Stimulated activated CD8-positive, alpha-beta memory T cell treated with anti-CD3 and anti-CD28 coated beads, Interleukin-4, amount 100 ng/mL, for 48 hours (primary cell): ENCODE results near the gene LRRC3.
"Not testable (repeated sequence)": the region's sequence is repeated elsewhere in the genome, so short reads cannot be mapped to it uniquely, and the experiment has no call there.

Source experiments
- DNase-seq: peaks from one replicate; pipeline ENCODE4 v3.0.0-alpha.2; 2020

LRRC3 gene, protein sequence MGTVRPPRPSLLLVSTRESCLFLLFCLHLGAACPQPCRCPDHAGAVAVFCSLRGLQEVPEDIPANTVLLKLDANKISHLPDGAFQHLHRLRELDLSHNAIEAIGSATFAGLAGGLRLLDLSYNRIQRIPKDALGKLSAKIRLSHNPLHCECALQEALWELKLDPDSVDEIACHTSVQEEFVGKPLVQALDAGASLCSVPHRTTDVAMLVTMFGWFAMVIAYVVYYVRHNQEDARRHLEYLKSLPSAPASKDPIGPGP

DNA sequence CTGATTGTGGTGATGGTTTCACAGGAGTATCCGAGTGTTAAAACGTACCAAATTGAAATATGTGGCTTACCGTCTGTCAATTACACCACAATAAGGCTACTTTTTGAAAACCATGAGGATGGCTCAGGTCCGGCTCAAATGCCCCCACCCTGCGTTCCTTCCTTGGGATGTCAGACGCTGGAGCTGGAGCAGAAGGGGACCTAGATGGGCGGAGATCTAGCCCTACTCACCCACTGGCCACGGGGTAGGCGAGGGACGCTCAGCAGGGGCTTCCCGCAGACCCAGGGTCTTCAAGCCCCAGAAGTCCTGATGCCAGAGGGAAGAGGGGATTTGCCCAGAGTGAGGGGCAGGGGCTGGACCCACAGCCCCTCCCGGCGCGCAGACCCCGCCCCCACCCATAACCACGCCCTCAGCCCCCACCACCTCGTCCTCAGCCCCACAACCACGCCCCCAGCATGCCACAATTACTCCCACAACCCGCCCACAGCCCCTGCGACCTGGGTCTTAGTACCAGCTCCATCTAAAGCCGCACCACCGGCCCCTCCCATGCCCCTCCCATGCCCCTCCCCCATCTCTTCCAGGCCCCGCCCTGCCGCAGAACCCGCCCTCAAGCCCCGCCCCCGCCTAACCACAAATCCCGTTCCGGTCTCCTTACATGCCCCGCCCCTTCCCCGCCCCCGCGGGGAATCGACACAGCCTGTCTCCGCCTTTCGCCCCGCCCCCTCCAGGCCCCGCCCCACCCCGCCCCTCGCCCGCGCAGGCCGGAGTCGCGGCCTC lies at the start of gene LRRC3:
Gene LRRC3 (plus strand): TSS at position 764 of the 777 bp plus-strand sequence. CDS start 1,135 bp downstream, outside the sequence.
- peak; percentile 86 for DNase-seq

DNA sequence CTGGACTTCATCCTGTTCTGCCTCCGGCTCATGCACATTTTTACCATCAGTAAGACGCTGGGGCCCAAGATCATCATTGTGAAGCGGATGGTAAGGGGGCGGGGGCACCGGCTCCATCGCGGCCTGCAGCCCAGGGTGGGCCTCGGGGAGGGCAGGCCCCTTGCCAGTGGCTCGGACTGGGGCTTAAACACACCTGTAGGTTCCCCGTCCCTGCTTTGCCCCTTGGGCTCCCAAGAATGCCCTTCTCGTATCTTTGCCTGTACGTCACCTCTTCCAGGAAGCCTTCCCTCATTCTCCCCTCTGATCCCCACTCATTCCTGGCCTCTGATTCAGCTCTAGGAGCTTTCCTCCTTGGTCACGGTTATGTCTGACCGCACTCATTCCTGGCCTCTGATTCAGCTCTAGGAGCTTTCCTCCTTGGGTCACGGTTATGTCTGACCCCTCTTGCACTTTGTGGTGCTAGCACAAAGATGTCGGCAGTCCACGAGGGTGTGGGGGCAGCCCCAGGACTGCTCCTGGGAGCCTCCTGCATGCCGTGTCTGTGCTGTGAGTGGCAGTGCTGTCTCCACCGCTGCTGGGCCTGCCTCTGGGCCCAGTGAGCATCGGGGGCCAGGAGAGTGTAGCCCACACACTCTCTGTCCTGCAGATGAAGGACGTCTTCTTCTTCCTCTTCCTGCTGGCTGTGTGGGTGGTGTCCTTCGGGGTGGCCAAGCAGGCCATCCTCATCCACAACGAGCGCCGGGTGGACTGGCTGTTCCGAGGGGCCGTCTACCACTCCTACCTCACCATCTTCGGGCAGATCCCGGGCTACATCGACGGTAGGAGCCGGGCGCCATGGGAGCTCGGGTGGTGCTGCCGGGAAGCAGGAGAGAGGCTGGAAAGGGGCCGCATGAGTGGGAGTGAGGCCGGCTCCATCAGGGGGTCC lies 49.1 kb upstream of the LRRC3 start:
- no peak for DNase-seq

DNA sequence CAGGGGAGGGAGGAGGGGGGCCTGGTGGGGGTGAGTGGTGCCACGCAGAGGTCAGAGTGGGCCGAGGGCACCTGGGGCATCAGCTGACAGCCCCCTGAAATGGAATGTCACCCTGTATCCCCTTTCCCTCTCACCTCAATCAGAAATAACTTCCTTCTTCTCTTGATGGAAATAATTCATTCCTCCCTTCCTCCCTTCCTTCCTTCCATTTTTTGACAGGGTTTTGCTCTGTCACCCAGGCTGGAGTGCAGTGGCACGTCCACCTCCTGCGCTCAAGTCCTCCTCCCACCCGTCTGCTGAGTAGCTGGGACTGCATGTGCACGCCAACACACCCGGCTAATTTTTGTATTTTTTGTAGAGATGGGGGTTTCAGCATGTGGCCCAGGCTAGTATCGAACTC lies 48.4 kb upstream of the LRRC3 start:
- no peak for DNase-seq

DNA sequence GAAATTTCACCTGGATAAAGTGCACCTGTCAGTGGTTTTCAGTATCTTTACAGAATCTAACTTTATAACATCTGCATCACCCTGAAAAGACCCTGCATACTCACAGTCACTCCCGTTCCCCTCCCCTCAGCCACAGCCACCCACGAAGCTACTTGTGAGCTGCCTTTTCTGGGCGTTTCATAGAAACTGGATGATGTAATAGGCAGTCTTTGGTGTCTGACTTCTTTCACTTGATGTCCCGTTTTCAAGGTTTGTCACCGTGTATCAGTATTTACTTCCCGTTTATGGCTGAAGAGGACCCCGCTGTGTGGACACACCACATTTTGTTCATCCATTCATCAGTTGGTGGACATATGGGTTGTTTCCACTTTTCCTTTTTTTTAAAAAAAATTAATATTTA lies 47.8 kb upstream of the LRRC3 start:
- DNase-seq, result peak; percentile 56

DNA sequence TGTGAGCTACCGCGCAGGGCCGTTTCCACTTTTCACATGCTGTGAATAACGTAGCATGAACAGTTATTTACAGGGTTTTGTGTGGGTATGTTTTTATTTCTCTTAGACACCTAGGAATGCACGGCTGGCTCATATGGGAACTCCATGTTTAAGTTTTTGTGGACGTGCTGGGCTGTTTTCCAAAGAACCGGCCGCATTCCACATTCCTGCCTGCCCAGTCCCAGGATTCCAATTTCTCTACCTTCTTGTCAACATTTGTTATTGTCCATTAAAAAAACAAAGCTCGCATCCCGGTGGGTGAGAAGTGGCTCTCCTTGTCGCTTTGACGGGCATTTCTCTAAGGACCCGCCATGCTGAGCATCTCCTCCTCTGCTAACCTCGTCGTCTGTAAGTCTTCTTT lies 47.1 kb upstream of the LRRC3 start:
- DNase-seq, result no peak

DNA sequence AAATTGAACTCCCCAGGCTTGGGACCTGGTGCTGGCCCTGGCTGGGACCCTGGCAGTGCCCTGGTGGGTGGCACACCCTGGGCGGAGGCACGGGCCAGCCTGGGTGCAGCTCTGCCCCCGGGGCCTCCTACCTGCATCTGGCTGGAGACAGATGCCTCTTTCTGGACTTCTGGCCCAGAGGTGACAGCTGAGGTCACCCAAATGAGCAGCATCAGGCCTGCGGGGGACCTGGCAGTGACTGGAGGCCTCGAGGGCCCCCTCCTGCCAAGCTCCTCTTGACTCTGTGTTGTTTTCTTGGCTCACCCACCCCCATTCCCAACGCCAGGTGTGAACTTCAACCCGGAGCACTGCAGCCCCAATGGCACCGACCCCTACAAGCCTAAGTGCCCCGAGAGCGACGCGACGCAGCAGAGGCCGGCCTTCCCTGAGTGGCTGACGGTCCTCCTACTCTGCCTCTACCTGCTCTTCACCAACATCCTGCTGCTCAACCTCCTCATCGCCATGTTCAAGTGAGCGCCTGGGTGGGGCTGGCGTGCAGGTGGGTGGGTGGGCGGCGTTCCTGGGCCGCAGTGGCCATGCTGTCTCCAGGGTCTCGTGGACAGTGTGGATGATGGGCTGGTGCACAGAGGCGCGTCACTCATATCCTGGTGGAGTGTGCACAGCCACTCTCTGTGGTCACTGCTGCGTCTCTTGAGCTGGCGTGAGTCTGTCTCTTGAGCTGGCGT lies 41.6 kb upstream of the LRRC3 start:
- no peak for DNase-seq

DNA sequence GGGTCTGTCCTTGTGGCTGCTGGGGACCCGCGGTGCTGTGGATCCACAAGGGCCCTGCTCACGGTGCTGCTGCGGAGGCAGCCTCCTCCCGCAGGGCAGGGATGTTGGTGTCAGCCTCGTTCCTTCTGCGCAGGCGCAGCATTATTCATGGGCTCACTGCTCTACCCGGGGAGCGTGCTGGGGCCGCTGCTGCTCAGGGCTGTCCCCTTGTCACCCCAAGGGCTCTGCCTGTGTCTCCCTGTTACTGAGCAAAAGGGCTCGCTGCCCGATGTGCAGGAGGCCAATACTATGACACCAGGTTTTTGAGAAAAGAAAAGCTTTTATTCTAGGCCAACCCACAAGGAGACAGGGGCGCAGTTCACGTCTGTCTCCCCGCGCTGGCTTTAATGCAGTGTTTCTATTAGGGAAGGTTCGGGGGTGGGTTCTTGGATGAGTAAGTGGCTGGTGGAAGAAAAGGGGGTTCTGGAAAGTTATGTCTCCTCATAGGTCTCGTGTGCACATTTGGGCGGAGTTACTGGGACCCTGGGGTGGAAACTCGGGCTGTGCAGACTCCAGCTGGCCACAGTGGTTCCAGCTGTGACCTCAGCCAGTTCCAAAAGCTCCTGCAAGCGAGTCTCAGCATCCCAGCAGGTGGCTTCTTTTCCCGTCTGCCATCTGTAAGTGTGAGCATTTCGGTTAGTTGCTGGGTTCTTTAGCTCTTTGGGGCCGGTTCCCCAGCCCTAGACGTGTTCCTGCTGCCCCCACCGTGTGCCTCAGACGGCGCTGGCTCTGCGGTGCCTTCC lies 40.8 kb upstream of the LRRC3 start:
- no peak for DNase-seq

DNA sequence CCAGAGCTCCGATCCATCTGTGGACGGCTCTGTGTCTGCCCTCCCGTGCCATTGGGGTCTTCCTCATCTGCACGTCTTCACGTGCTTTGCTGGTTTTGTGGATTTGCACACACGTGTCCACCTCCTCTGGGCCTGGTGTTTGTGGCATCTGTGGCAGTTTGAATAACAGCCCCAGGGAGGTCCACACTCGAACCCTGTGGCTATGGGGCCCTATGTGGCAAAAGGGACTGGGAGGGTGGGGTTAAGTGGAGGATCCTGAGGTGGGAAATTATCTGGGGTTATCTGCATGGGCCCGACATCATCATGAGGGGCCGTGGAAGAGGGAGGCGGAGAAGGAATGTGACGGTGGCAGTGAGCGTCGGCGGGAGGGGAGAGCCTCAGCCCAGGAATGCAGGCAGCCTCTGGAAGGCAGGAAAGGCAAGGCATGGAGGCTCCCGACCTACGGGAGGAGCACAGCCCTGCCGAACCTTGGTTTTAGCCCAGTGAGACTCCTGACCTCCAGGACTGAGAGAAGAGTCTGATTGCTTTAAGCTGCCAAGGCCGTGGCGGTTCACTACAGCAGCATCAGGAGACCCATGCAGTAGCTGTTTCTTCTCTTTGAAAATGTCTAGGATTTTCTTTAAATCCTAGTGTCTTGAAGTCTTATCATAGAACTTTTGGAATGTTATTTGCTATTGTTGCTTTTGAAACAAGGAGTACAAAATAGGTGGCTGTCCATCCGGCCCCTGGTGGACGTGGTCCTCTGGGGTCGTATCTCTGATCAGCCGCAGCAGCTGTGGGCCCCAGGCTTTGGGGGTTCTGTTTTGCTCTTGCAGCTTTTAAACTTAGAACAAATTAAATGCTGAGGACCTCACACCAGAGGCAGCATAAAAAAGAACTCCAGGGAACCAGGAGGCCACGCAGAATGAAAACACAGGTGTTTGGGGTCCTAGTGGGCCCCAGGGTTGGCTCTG lies 40.0 kb upstream of the LRRC3 start:
- DNase-seq, result no peak

DNA sequence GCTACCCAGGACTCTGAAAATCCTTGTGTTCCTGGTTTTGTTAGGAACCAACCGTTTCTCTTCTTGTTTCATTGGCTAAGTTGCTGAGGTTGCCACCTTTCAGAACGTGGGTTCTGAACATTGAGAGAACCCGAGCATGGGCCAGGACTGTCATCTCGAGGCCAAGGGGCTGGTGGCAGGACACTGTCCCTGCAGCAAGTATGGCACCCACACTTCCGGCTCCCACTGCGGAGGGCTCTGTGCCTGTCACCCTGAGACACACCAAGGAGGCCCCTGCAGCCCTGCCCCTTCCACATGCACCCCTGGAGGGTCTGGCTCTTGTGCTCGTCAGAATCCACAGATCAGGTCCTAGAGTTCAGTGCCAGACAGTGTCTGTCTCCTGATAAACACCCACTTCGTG lies 39.1 kb upstream of the LRRC3 start:
- DNase-seq, result no peak

DNA sequence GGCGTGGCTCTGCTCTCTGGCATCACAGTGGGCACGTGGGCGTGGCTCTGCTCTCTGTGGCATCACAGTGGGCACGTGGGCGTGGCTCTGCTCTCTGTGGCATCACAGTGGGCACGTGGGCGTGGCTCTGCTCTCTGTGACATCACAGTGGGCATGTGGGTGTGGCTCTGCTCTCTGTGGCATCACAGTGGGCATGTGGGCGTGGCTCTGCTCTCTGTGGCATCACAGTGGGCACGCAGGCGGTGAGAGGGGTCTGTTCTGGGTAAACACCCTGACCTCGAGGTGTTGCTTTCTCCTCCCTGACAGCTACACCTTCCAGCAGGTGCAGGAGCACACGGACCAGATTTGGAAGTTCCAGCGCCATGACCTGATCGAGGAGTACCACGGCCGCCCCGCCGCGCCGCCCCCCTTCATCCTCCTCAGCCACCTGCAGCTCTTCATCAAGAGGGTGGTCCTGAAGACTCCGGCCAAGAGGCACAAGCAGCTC lies 37.6 kb upstream of the LRRC3 start:
- DNase-seq, result not testable (repeated sequence)

DNA sequence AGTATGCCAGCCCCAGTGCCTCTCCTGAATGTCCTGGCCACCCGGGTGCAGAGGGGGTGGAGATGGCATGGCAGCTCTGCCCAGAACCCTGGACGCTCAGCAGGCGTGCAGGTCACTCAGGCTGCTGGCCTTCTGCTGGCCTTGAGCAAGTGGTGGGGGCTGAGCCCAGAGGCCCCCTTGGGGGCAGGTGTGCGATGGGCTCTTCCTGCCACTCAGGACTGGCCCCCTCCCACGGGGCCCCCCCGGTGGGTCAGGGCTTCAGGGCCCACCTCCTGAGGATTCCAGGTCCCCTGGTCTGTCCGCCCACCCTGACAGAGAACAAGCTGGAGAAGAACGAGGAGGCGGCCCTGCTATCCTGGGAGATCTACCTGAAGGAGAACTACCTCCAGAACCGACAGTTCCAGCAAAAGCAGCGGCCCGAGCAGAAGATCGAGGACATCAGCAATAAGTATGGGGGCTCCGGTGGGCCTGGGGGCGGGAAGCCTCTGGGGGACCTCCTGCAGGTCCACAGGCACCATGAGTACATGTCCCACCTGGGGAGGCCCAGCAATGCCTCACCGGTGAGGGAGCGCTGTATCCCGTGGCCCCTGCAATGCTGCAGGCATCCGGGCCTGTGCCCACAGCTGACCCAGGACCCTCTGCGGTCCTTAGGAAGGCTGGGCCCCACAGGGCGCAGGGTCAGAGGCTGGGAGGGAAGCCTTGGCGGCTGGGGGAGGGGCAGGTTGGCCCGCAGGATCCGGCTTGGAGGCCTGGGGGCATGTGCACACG lies 37.0 kb upstream of the LRRC3 start:
- no peak for DNase-seq

DNA sequence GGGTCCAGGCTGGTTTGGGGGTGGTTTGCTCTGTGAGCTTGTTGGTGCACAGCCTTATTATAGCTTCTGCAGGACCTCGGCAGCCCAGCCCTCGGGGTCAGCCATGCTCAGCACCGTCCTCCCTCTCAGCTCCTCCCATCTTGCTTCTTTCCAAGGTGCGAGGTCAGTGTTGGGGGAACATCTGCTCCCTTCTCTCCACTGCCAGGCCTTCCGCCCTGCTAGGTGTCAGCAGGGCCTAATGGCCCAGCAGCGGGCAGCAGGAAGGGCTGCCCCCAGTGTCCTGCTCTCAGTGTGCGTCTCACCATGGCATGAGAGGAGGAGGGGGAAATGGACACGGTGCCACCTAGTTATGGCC lies 36.5 kb upstream of the LRRC3 start:
- DNase-seq, result no peak

DNA sequence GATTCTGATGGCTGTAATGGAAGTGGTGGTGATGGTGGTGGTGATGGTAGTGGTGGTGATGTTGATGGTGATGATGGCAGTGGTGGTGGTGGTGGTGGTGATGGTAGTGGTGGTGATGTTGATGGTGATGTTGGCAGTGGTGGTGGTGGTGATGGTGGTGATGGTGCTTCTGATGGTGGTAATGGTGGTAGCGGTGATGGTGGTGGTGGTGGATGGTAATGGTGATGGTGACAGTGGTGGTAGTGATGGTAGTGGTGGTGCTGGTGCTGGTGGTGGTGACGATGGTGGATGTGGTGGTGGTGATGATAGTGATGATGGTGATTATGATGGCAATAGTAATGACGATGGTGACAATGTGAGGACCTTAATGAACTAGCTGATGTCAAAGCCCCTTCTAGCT lies 35.6 kb upstream of the LRRC3 start:
- no peak for DNase-seq

DNA sequence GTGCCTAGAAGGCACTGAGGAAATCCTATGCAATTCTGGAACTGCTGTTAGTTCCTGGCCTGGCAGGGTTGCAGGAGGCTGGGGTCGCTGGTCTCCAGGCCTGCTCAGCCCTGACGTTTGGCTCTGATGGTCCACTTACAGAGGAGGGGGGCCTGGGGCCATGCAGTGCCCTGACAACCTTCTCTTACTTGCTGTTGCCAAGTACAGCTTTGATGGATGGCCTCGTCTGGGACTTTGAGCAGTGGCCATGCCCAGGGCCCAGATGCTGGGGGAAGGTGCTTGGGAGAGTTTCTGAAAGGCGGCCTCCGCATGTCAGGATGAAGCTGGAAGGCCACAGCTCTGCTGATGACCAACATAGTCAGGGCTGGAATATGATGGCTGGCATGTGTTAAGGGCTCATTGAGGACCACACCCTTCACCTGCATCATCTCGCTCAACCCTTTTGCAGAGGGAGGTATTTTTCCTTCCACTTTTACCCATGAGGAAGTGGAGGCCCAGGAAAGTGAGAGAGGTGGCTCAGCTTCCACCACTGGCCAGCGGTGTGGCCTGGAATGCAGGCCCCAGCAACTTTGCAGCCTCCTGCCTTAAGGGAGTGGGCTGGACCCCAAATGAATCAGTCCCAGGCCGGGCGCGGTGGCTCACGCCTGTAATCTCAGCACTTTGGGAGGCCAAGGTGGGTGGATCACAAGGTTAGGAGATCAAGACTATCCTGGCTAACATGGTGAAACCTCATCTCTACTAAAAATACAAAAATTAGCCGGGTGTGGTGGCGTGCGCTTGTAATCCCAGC lies 34.7 kb upstream of the LRRC3 start:
- DNase-seq, result no peak

DNA sequence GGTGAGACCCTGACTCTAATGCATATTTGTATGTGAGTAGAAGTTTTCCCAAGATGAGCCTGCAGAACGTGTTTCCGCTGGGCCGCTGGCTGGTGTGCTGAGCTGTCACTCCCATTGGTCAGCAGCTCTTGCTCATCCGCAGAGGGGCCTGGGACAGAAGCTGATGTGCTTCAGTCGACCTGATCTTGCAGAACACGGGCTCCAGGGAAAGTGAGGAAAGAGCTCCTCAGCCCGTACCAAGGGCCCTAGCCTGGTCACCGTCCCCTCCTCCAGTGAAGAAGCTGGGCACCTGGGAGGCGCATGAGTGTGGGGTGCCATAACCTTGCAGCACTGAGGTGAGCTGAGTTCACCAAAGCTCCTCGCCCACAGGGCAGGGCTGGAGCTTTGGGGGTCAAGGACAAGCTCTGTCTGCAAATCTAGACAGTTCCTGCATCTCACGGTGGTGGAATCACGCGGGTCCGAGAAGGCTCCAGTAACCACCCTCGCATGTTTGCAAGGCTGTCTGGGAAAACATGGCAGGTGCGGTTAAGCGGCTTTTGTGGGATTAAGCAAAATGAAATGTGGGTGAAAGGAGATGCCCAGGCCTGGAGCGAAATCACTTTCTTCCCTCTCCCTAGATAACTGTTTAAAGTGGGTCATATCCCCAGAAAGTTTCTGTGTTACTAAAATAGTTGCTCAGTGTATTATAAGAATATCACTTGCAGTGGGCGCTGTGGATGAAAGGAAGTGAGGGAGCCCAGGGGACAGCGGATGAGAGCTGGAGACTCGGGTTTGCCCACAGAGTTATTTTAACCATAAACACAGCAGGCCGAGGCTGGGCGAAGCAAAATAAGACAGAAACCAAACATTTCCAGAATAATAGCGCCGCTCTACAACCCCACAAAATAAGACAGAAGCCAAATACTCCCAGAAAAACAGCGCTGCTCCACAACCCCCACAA lies 33.1 kb upstream of the LRRC3 start:
- no peak for DNase-seq

DNA sequence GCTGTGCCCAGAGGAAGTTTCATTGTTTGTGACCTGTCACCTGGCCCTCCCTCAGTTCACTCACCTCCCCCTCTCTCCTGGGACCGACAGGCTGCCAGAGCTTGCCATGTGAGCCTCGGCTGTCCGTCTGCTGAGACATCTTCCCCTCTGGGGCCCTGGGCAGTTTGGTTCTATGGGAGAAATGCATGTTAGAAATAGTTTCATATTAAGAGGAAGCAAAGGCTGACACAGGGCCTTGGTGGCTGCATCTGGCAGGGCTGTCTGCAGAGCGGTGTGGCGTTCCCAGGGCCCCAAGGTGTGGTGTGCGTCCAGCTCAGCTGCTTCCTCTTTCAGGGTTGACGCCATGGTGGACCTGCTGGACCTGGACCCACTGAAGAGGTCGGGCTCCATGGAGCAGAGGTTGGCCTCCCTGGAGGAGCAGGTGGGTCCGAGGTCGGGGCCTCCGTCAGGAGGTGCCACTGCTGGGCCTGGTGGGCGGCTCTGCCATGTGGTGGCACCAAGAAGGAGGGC lies 31.9 kb upstream of the LRRC3 start:
- DNase-seq, result no peak

DNA sequence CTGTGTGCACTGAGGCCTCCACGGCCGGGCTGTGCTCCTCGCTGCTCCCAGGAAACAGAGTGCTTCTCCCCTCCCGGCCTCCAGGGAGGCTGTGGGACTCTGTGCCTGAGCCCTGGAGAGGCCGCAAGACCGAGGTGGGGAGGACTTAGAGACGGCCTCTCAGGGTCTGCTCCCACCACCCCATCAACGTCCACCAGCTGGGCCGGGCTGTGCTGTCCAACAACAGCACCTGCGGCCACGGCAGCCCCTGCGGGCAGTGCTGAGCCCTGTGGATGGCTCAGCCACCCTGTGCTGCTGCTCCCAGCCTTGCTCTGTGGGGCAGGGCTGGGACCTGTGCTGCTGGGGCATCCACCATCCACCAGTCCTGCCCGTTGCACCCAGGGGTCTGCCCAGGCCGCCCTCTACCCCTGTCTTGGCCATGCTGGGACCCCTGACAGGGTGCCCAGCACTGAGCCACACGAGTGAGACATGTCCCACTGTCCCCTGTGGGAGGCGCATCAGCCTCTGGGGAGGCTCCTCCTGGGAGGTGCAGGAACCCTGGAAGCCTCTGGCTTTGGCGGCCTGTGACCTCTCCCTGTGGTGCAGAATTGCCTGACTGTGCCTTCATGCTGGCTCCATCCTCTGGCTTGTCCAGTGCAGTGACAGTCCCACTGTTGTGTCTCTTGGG lies 31.2 kb upstream of the LRRC3 start:
- DNase-seq, result no peak
